ENCODE data around the gene TMEM220. TPM values are rescaled to one million over a fixed set of nuclear protein-coding genes. Genes with fewer than 3 reads are reported as not detected.

TMEM220 gene
- total and polyA plus RNA-seq, 2 experiments from 2014 or later, result 3.1 to 7.8 TPM

DNA sequence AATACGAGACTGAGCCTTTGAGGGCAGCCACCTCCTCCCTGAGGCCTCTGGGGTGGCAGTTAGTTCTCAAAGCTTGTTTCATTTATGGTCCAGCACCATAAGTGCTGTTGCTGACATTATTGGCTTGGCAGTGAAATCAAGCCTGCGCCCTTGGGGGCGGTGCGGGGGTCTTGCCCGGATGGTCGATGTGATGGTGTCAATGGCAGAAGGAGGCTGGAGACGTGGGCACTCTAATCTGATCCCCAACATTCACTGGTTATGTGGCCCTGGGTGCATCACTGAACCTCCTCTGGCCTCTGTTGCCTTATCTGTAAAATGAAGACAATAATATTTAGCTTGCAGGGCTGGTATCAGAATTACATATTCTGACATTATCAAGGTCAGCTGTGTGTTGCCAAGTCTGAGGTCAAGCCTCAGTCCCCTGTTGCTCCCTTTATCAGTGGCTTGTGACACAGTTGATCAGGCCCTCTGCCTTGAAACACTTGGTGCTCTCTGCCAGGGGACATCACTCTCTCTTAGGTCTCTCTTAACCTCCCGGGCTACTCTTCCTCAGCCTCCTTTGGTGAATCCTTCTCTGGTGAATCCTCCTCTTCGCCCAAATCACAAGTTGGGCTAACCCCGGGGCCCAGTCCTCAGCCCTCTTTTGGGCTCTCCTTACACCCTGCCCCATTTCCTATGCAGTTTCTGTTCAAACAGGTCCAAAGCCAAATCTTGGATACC lies 11.8 kb upstream of the TMEM220 start:
- no peak overlapping the region for H3K4me3 ChIP-seq
- DNase-seq (ENCODE audit: low spot score) (no peak), ATAC-seq (no peak)
- H3K27me3 ChIP-seq (ENCODE audit: insufficient read depth), result no peaks in the 10 kb centered on the region
- Mint-ChIP-seq H3K4me3 (no peak overlapping the region), H3K27ac (no peak overlapping the region), H3K36me3 (ENCODE audit: low read depth) (no peaks in the 10 kb centered on the region; the same call in 2 of the 3 replicates), H3K27me3 (ENCODE audit: insufficient read depth, low read depth, poor library complexity) (peaks cover 9% of the 10 kb centered on the region), H3K9me3 (no peaks in the 10 kb centered on the region), H3K4me1 (peaks cover 17% of the 10 kb centered on the region)
- no peaks in the 10 kb centered on the region for H3K9me2 ChIP-seq (ENCODE audit: insufficient read depth)
- no peaks in the 10 kb centered on the region for H3F3A ChIP-seq (replicated peaks; ENCODE audit: low read depth)
- no peaks in the 10 kb centered on the region; the same call in 1 of the 2 replicates for H3K4me1 ChIP-seq (ENCODE audit: insufficient read depth)
- H4K20me1 ChIP-seq (replicated peaks; ENCODE audit: insufficient read depth), result no peaks in the 10 kb centered on the region
- H3K36me3 ChIP-seq (ENCODE audit: insufficient read depth), result no peaks in the 10 kb centered on the region
- H3K4me2 ChIP-seq, result no peak overlapping the region
- no peaks in the 10 kb centered on the region for H3K79me2 ChIP-seq (replicated peaks; ENCODE audit: insufficient read depth)
- no peak overlapping the region for H2AFZ ChIP-seq
- no peak for TF ChIP-seq ZNF331 (CRISPR knock-in tag; IDR thresholded peaks at IDR 0.05; ENCODE audit: low read depth)
- H3K27ac ChIP-seq (ENCODE audit: low read depth), result no peak overlapping the region

- H3K4me1 ChIP-seq (ENCODE audit: insufficient read depth), result no peaks in the 10 kb centered on the region; the same call in 1 of the 2 replicates
- no peak for DNase-seq (ENCODE audit: low spot score)
- no peak overlapping the region for H3K4me2 ChIP-seq
- H4K20me1 ChIP-seq (replicated peaks; ENCODE audit: insufficient read depth), result no peaks in the 10 kb centered on the region
- H3F3A ChIP-seq (replicated peaks; ENCODE audit: low read depth), result no peaks in the 10 kb centered on the region
- Mint-ChIP-seq H3K4me3 (no peak overlapping the region), H3K9me3 (no peaks in the 10 kb centered on the region), H3K36me3 (ENCODE audit: low read depth) (no peaks in the 10 kb centered on the region; the same call in 2 of the 3 replicates), H3K27ac (peak overlapping the region; percentile 56; the same call in 1 of the 2 replicates), H3K4me1 (peaks cover 17% of the 10 kb centered on the region), H3K27me3 (ENCODE audit: insufficient read depth, low read depth, poor library complexity) (peaks cover 9% of the 10 kb centered on the region)
- no peak overlapping the region for H3K4me3 ChIP-seq
- ATAC-seq, result no peak
- H3K27ac ChIP-seq (ENCODE audit: low read depth), result no peak overlapping the region
- no peak overlapping the region for H2AFZ ChIP-seq
- no peaks in the 10 kb centered on the region for H3K9me2 ChIP-seq (ENCODE audit: insufficient read depth)
- no peaks in the 10 kb centered on the region for H3K27me3 ChIP-seq (ENCODE audit: insufficient read depth)
- no peaks in the 10 kb centered on the region for H3K36me3 ChIP-seq (ENCODE audit: insufficient read depth)
- H3K79me2 ChIP-seq (replicated peaks; ENCODE audit: insufficient read depth), result no peaks in the 10 kb centered on the region
- TF ChIP-seq JUNB (IDR thresholded peaks at IDR 0.05; ENCODE audit: unreplicated experiment), result no peak
- no peak for TF ChIP-seq NANOG (IDR thresholded peaks at IDR 0.05; ENCODE audit: borderline replicate concordance)
- no peak for TF ChIP-seq ZNF114 (CRISPR knock-in tag; IDR thresholded peaks at IDR 0.05)
- TF ChIP-seq ZNF462 (CRISPR knock-in tag; IDR thresholded peaks at IDR 0.05), result no peak
- no peak for TF ChIP-seq STAT1 (IDR thresholded peaks at IDR 0.05; ENCODE audit: unreplicated experiment)
- TF ChIP-seq EZH2phosphoT487 (IDR thresholded peaks at IDR 0.05; ENCODE audit: unreplicated experiment), result no peak
- TF ChIP-seq, protein P1, sequence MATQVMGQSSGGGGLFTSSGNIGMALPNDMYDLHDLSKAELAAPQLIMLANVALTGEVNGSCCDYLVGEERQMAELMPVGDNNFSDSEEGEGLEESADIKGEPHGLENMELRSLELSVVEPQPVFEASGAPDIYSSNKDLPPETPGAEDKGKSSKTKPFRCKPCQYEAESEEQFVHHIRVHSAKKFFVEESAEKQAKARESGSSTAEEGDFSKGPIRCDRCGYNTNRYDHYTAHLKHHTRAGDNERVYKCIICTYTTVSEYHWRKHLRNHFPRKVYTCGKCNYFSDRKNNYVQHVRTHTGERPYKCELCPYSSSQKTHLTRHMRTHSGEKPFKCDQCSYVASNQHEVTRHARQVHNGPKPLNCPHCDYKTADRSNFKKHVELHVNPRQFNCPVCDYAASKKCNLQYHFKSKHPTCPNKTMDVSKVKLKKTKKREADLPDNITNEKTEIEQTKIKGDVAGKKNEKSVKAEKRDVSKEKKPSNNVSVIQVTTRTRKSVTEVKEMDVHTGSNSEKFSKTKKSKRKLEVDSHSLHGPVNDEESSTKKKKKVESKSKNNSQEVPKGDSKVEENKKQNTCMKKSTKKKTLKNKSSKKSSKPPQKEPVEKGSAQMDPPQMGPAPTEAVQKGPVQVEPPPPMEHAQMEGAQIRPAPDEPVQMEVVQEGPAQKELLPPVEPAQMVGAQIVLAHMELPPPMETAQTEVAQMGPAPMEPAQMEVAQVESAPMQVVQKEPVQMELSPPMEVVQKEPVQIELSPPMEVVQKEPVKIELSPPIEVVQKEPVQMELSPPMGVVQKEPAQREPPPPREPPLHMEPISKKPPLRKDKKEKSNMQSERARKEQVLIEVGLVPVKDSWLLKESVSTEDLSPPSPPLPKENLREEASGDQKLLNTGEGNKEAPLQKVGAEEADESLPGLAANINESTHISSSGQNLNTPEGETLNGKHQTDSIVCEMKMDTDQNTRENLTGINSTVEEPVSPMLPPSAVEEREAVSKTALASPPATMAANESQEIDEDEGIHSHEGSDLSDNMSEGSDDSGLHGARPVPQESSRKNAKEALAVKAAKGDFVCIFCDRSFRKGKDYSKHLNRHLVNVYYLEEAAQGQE (IDR thresholded peaks at IDR 0.05; ENCODE audit: unreplicated experiment), result no peak
- TF ChIP-seq POLR2AphosphoS5 (IDR thresholded peaks at IDR 0.05; ENCODE audit: low read depth), result no peak
- TF ChIP-seq, protein P2, sequence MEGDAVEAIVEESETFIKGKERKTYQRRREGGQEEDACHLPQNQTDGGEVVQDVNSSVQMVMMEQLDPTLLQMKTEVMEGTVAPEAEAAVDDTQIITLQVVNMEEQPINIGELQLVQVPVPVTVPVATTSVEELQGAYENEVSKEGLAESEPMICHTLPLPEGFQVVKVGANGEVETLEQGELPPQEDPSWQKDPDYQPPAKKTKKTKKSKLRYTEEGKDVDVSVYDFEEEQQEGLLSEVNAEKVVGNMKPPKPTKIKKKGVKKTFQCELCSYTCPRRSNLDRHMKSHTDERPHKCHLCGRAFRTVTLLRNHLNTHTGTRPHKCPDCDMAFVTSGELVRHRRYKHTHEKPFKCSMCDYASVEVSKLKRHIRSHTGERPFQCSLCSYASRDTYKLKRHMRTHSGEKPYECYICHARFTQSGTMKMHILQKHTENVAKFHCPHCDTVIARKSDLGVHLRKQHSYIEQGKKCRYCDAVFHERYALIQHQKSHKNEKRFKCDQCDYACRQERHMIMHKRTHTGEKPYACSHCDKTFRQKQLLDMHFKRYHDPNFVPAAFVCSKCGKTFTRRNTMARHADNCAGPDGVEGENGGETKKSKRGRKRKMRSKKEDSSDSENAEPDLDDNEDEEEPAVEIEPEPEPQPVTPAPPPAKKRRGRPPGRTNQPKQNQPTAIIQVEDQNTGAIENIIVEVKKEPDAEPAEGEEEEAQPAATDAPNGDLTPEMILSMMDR (conservative IDR thresholded peaks at IDR 0.05; ENCODE audit: low read depth in 2 of 2), result no peak
- TF ChIP-seq ZNF331 (CRISPR knock-in tag; IDR thresholded peaks at IDR 0.05; ENCODE audit: low read depth), result no peak
These were observed 9.6 kb upstream of the TMEM220 start for GRCh38 chr17:10739386-10739785.

Measured in GM23338 (cell line).